ENCODE measurements around the gene GAS6.
A peak's percentile ranks its signal among the peaks of the same experiment; 100 is the strongest.
"Not testable (repeated sequence)": the region's sequence is repeated elsewhere in the genome, so short reads cannot be mapped to it uniquely, and the experiment has no call there.

Gene GAS6

DNA sequence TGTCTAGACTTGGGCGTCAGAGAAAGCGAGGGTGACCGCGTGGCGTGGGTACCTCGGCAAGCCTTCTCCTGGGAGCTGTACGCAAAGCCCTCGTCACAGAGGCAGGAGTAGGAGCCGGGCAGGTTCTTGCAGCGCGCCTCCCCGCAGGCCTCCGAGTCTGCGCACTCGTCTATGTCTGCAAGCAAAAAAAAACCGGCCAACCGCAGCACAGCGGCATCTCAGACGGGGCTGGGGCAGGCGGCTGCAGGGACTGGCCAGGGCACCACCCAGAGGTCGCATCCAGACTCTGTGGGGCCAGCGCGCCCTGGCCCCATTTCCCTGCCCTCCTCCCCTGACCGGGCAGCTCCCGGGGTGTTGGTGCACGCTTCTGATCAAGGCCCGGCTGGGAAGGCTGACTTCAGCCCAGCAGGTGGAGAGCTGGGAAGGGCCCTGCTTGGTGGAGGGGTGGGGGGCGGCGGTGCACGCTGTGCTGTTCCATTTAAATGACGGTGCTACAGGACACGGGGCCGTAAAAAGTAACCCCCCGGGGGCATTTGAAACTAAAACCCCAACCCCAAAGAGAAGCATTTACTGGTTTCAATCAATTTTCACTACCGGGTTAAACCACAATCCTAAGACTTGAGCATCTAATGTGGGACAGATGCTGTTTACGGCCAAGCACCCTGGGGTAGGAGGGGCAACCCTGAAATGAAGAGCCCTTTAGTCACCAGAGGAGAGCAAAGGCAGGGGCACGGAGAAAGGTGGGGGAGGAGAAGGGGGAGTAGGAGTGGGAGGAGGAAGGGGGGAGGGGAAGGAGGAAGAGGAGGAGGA is 28.2 kb downstream of the GAS6 start:
- DNase-seq: no peak

GRCh38 chr13:113834496-113835200 is 29.2 kb downstream of the GAS6 start:
- DNase-seq: no peak

DNA sequence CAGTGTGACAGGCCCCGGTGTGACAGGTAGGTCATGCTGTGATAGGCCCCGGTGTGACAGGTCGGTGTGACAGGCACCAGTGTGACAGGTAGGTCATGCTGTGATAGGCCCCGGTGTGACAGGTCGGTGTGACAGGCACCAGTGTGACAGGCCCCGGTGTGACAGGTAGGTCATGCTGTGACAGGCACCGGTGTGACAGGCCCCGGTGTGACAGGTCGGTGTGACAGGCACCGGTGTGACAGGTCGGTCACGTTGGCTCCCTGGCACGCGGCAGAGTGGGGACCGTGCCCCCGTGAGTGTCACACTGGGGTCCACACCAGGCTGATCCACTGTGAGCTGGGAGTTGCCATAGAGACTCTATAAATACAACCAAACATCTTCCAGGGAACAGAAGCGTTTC is 29.9 kb downstream of the GAS6 start:
- DNase-seq: not testable (repeated sequence)

- no peak for DNase-seq
Observed at GRCh38 chr13:113833111-113833830, 30.6 kb downstream of the GAS6 start.

- DNase-seq: no peak
Observed at GRCh38 chr13:113832631-113833030, 31.2 kb downstream of the GAS6 start.

DNA sequence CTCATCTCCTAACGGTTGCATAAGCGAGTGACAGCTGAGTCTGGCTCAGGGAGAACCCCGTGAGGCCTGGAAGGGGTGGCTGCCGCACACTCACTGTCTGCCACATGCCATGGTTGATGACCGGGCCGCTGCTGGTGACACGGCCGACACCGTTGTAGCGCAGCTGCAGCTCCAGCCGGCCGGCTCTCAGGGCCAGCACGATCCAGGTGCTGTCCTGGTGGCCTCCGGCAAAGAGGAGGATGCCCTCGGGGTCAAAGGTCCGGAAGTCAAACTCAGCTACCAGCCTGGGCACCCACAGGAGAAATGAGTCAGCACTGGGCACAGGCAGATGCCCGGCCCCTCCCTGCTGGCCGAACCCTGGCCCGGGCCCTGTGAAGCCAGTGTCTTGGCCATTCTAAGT is 31.7 kb downstream of the GAS6 start:
- no peak for DNase-seq

- DNase-seq: no peak
Observed at GRCh38 chr13:113831061-113831460, 32.8 kb downstream of the GAS6 start.

- not testable (repeated sequence) for DNase-seq
Observed at GRCh38 chr13:113830426-113830950, 33.4 kb downstream of the GAS6 start.

DNA sequence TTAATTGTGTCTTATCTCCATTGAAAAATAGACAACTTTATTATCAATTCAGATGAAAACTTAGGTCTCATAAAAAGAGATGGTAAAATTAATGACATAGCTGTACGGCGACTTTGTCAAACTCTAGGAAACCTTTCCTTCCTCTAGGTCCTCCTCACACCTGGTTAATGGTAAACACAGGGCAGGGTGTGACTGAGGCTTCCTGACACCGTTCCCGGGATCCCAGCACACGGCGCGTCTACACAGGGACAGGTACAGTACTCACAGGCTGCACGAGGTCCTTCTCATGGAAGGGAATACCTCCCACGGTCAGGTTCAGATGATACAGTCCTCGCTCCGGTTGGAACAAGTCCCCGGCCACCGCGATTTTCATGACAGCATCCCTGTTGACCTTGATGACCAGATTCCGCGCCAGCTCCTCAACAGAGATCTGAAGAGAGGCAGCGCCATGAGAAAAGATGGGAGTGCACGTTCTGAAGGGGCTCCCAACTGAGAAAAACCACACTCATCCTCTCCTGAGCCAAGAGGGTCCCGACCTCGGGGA is 35.5 kb downstream of the GAS6 start:
- DNase-seq: no peak

DNA sequence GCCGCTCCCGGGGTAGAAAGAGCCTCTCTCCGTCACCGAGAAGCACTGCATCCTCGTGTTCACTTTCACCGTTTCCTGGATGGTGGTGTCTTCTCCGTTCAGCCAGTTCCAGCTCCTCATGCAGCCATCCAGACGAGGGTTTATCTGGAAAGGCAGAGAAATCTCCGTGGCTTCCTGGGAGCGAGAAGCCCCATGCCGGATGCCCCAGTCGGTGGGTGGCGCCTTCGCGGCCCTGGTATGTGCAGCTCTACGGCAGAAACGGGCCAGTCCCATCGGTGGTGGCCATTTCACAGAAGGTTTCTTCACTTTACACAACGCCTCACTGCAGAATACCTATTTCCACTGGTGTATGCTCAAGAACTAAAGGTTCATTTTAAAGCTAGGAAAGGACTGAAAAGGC is 36.9 kb downstream of the GAS6 start:
- no peak for DNase-seq

- DNase-seq: not testable (repeated sequence)
Observed at GRCh38 chr13:113826446-113826845, 37.4 kb downstream of the GAS6 start.

DNA sequence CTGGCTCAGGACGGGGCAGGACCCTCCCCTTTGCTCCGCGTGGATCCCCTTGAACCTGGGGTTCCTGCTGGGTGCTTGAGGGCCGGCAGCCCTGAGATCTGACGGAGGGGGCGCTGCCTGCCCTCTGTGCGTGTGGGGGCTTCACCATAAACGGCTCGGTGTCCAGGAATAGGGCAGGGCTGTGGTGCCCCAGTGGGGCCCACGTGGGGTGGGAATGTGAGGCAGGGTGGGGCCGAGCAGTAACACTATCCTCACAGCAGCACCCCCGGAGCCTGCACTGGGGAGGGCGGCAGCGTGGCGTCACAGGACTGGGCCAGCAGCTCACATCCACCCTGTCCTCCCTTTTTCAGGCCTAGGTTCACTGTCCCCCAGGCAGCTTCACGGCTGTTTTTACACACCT is 38.0 kb downstream of the GAS6 start:
- no peak for DNase-seq

DNA sequence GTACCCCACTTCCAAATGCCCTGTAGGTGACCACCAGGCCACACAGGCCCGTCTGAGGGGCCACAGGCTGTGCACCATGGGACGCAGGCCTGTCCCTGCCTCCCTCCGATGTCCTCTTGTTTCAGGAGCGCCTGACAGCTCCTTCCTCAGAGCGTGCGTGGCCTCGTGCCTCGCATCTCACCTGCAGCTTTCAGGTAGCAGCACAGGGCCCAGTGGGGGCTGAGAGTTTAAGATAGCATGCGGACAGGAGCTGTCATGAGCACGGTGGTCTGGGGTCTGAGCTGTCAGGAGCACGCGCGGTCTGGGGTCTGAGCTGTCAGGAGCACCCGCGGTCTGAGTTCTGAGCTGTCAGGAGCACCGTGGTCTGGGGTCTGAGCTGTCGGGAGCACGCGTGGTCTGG is 40.1 kb downstream of the GAS6 start:
- DNase-seq: no peak

DNA sequence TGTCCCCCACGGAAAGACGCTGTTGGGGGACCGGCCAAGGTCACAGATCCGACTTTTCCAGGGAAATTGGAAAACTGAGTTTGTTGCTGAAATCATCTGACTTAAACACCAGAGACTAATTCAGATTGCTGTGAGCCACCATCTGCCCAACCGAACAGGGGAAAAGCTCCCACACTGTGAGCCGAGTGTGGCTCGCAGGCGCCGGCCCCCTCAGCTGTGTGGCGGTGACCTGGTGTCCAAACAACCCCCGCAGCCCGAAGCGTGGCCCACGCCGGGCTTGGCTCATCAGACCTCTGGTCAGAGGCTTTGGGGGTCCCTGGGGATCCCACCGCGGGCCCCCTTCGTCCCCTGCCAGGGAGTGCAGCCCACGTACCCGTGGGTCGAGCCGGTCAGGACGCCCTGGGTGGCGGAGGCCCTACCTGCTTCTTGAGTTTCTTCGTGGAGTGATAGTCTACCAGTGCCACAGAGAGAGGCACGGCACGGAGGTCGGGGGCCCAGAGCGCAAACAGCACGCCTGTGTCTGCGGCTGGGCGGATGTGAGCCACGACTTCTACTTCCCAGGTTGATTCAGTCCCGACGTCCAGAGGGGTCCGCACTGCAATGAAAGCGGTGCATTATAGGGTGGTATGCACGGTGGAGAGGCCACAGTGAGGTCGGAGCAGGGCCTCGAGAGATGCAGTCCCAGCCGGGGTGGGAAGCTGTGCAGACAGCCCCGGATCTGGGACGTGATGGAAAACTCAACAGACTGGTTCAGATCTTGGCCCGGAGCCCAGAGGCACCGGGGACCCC is 40.7 kb downstream of the GAS6 start:
- DNase-seq: no peak

GRCh38 chr13:113822266-113822665 is 41.6 kb downstream of the GAS6 start:
- DNase-seq: no peak

GRCh38 chr13:113821847-113822246 is 42.0 kb downstream of the GAS6 start:
- no peak for DNase-seq

GRCh38 chr13:113820813-113821651 is 42.8 kb downstream of the GAS6 start:
- DNase-seq: peak; percentile 84

- DNase-seq: no peak
Observed at GRCh38 chr13:113819731-113820715, 43.9 kb downstream of the GAS6 start.

DNA sequence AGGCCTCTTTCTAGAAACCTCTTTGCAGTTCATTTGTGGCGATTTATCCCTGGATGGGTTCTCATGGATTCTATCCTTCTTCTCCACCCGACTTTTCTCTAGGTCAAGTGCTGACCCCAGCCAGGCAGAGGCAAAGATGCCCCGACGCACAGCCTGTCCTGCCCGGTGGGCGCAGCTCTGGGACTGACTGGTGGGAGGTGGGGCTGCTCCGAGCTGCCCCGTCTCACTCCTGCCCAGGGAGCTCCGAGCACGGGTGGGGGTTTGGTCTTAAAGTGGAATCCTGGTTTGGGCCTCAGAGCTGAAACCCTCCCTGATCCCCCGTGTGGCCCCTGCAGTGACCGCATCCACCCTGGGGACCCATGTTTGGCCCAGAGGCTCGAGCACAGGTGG is 44.5 kb downstream of the GAS6 start:
- no peak for DNase-seq

GRCh38 chr13:113818700-113819295 is 45.1 kb downstream of the GAS6 start:
- no peak for DNase-seq
